H1 (cell line): ENCODE data around the gene C11orf65. TPM values are rescaled to one million over a fixed set of nuclear protein-coding genes. Genes with fewer than 3 reads are reported as not detected.

ENCODE experiments used
- CTCF ChIA-PET: fragments of 300-600 bp; sonication (Branson Sonifier 250); formaldehyde crosslinking; loops from one replicate; lab custom pipeline; 2021; ENCODE audit not compliant: partially characterized antibody; lab: Charles Lee
- POLR2A ChIA-PET: fragments of 300-600 bp; sonication (Branson Sonifier 250); formaldehyde crosslinking; loops from one replicate; lab custom pipeline; 2021; ENCODE audit warnings: inconsistent platforms; ENCODE audit not compliant: partially characterized antibody; lab: Charles Lee
- DNase-seq, 2 experiments: peaks; one replicate each; pipeline versions ENCODE4 v3.0.0 to v3.0.0-alpha.2; 2010 to 2022; ENCODE audit warnings: low spot score in 2 of 2, low read depth in 1 of 2, mixed read lengths in 1 of 2
- FAIRE-seq: peaks from 2 replicates; lab custom pipeline; 2011; peaks lifted over from hg19 to GRCh38; lab: Jason Lieb, UNC
- H2AFZ ChIP-seq: 2 replicates; pipeline ENCODE4 v1.8.1; 2012; ENCODE audit warnings: low read length, inconsistent platforms
- H2AK5ac ChIP-seq: 2 replicates; pipeline ENCODE4 v1.6.1; 2013; ENCODE audit warnings: low read depth, low read length
- H2BK120ac ChIP-seq: replicated peaks from 2 replicates; pipeline ENCODE3; 2013; ENCODE audit warnings: low read depth, low read length, inconsistent platforms
- H2BK12ac ChIP-seq: 2 replicates; pipeline ENCODE4 v1.6.1; 2013; ENCODE audit warnings: low read depth, low read length
- H2BK15ac ChIP-seq: 2 replicates; pipeline ENCODE4 v1.6.1; 2013; ENCODE audit warnings: low read length
- H2BK20ac ChIP-seq: 2 replicates; pipeline ENCODE4 v1.6.1; 2013; ENCODE audit warnings: low read length
- H2BK5ac ChIP-seq: 2 replicates; pipeline ENCODE4 v1.6.1; 2013; ENCODE audit warnings: low read depth, low read length
- H3K14ac ChIP-seq: 2 replicates; pipeline ENCODE4 v1.6.1; 2013; ENCODE audit warnings: inconsistent platforms; ENCODE audit not compliant: insufficient read length
- H3K18ac ChIP-seq: 2 replicates; pipeline ENCODE4 v1.6.1; 2013; ENCODE audit warnings: low read length; ENCODE audit errors: extremely low read depth
- H3K23ac ChIP-seq: 2 replicates; pipeline ENCODE4 v1.6.1; 2013; ENCODE audit warnings: inconsistent platforms; ENCODE audit not compliant: insufficient read length
- H3K23me2 ChIP-seq: 2 replicates; pipeline ENCODE4 v1.6.1; 2013; ENCODE audit warnings: low read depth, low read length
- H3K27ac ChIP-seq: 2 replicates; pipeline ENCODE4 v1.6.1; 2011; ENCODE audit warnings: low read depth, low read length, inconsistent platforms
- H3K27me3 ChIP-seq, 4 experiments: replicated peaks in 1 of 4; 1 replicate in 1 of 4; 2 replicates in 3 of 4; pipeline versions ENCODE4 v1.6.1 to v1.8.1; 2011 to 2013; ENCODE audit warnings: low read length in 3 of 4, mild to moderate bottlenecking in 3 of 4, inconsistent platforms in 2 of 4, mixed read lengths in 2 of 4, moderate library complexity in 1 of 4; ENCODE audit not compliant: control insufficient read depth in 3 of 4, insufficient read depth in 3 of 4; ENCODE audit errors: extremely low read depth in 1 of 4
- H3K36me3 ChIP-seq, 4 experiments: 2 replicates each; pipeline versions ENCODE4 v1.6.1 to v1.8.1; 2011 to 2013; ENCODE audit warnings: mild to moderate bottlenecking in 4 of 4, low read length in 3 of 4, moderate library complexity in 2 of 4, control low read depth in 1 of 4, inconsistent platforms in 1 of 4; ENCODE audit not compliant: insufficient read depth in 4 of 4, control insufficient read depth in 2 of 4
- H3K4ac ChIP-seq: replicated peaks from 2 replicates; pipeline ENCODE3; 2013; ENCODE audit warnings: low read length, low read depth, mixed read lengths, inconsistent platforms; ENCODE audit not compliant: insufficient read length
- H3K4me1 ChIP-seq, 4 experiments: replicated peaks in 1 of 4; 1 replicate in 1 of 4; 2 replicates in 3 of 4; pipeline versions ENCODE4 v1.6.1 to v1.8.1; 2011 to 2013; ENCODE audit warnings: low read length in 3 of 4, inconsistent platforms in 2 of 4, mixed read lengths in 1 of 4; ENCODE audit not compliant: insufficient read depth in 4 of 4, control insufficient read depth in 3 of 4
- H3K4me2 ChIP-seq, 2 experiments: 2 replicates each; pipeline versions ENCODE4 v1.6.1 to v1.8.1; 2011 to 2013; ENCODE audit warnings: low read depth in 2 of 2, low read length in 2 of 2, control low read depth in 1 of 2, inconsistent platforms in 1 of 2, mild to moderate bottlenecking in 1 of 2; ENCODE audit not compliant: insufficient read depth in 1 of 2
- H3K4me3 ChIP-seq, 4 experiments: fragments of 200-600, 300-600 bp in 1 of 4; sonication (generic), shearing (Covaris generic), sonication (Bioruptor Twin) in 1 of 4; 2 replicates each; pipeline versions ENCODE4 v1.5.1 to v1.8.1; 2011 to 2016; ENCODE audit warnings: low read length in 4 of 4, low read depth in 3 of 4, control low read depth in 2 of 4, inconsistent platforms in 2 of 4, mild to moderate bottlenecking in 2 of 4, mixed read lengths in 1 of 4, moderate library complexity in 1 of 4; ENCODE audit not compliant: insufficient read depth in 2 of 4; ENCODE audit errors: extremely low read depth in 1 of 4
- H3K56ac ChIP-seq: replicated peaks from 2 replicates; pipeline ENCODE3; 2013; ENCODE audit warnings: low read depth, mild to moderate bottlenecking, mixed read lengths, low read length, inconsistent platforms; ENCODE audit not compliant: insufficient read length
- H3K79me1 ChIP-seq: 2 replicates; pipeline ENCODE4 v1.6.1; 2013; ENCODE audit warnings: low read depth, low read length, control low read depth
- H3K79me2 ChIP-seq, 2 experiments: 2 replicates each; pipeline versions ENCODE4 v1.6.1 to v1.8.1; 2012 to 2013; ENCODE audit warnings: low read length in 2 of 2, mild to moderate bottlenecking in 2 of 2, inconsistent platforms in 1 of 2; ENCODE audit not compliant: insufficient read depth in 2 of 2, control insufficient read depth in 1 of 2
- H3K9ac ChIP-seq, 4 experiments: replicated peaks in 1 of 4; 1 replicate in 1 of 4; 2 replicates in 3 of 4; pipeline versions ENCODE4 v1.6.1 to v1.8.1; 2011 to 2013; ENCODE audit warnings: low read depth in 3 of 4, low read length in 3 of 4, control low read depth in 2 of 4, mild to moderate bottlenecking in 2 of 4, moderate library complexity in 2 of 4, inconsistent platforms in 1 of 4; ENCODE audit errors: extremely low read depth in 1 of 4
- H3K9me3 ChIP-seq, 2 experiments: 2 replicates each; pipeline versions ENCODE4 v1.6.1 to v1.8.1; 2012 to 2013; ENCODE audit warnings: mild to moderate bottlenecking in 2 of 2, moderate library complexity in 2 of 2, control low read depth in 1 of 2, inconsistent platforms in 1 of 2, low read depth in 1 of 2, low read length in 1 of 2, mixed read lengths in 1 of 2; ENCODE audit not compliant: insufficient read depth in 2 of 2
- H4K20me1 ChIP-seq, 2 experiments: replicated peaks in 1 of 2; 2 replicates each; pipeline versions ENCODE3 to v1.8.1; 2011 to 2013; ENCODE audit warnings: inconsistent platforms in 2 of 2, low read length in 2 of 2, mild to moderate bottlenecking in 1 of 2; ENCODE audit not compliant: insufficient read depth in 2 of 2, control insufficient read depth in 1 of 2
- H4K5ac ChIP-seq: 2 replicates; pipeline ENCODE4 v1.6.1; 2013; ENCODE audit warnings: low read length, low read depth, mixed read lengths, inconsistent platforms; ENCODE audit not compliant: insufficient read length
- H4K8ac ChIP-seq: 2 replicates; pipeline ENCODE4 v1.8.0; 2013; ENCODE audit warnings: mild to moderate bottlenecking, moderate library complexity, low read length, inconsistent platforms; ENCODE audit not compliant: insufficient read depth; ENCODE audit errors: extremely low read depth
- H4K91ac ChIP-seq: replicated peaks from 2 replicates; pipeline ENCODE3; 2013; ENCODE audit warnings: low read length, mixed read lengths, inconsistent platforms; ENCODE audit not compliant: insufficient read length
- EGR1 ChIP-seq: IDR thresholded peaks from 2 replicates; pipeline ENCODE4 v1.6.1; 2011; ENCODE audit warnings: low read depth, low read length, borderline replicate concordance
- FOSL1 ChIP-seq: IDR thresholded peaks from 2 replicates; pipeline ENCODE4 v1.6.1; 2011; ENCODE audit warnings: mild to moderate bottlenecking, low read depth, low read length, moderate library complexity; ENCODE audit not compliant: insufficient read depth
- SP2 ChIP-seq: IDR thresholded peaks from 2 replicates; pipeline ENCODE4 v1.6.1; 2012; ENCODE audit warnings: mild to moderate bottlenecking, low read length, inconsistent platforms
- WGBS, 2 experiments: shearing (Covaris generic) in 1 of 2; methylation state at CpG; one replicate each; pipeline versions ENCODE4 v1.1.6 to v1.1.7; 2013 to 2015; ENCODE audit warnings: low lambda C conversion rate in 2 of 2, mixed read lengths in 2 of 2, inconsistent platforms in 1 of 2, low coverage in 1 of 2, missing lambda C conversion rate in 1 of 2; ENCODE audit not compliant: insufficient replicate concordance in 2 of 2, insufficient coverage in 1 of 2, insufficient read length in 1 of 2; ENCODE audit errors: extremely low coverage in 1 of 2, missing lambda C conversion rate in 1 of 2; 5-methylcytosine and 5-hydroxymethylcytosine counted together
- polyA plus RNA-seq, 7 experiments: library from polyadenylated mRNA; depleted of rRNA in 3 of 7; stranded (reverse) in 5 of 7; unstranded in 2 of 7; fragments of >200 nt in 5 of 7; fragments of 200-250 nt in 2 of 7; gene quantifications; 1 replicate in 5 of 7; 2 replicates in 1 of 7; 4 replicates in 1 of 7; pipeline versions ENCODE4 v1.2.1 to v1.2.3, GENCODE V29; 2011 to 2013; ENCODE audit warnings: missing spikeins in 2 of 7, mixed read lengths in 2 of 7
- total RNA-seq: library from RNA; stranded (reverse); fragmentation: NEBNext Ultra II Directional; extraction: Animal tissue kit (Norgen Biotek cat#: 25700); gene quantifications from 2 replicates; pipeline ENCODE4 v1.2.1, GENCODE V29; 2021

Gene C11orf65
- total and polyA plus RNA-seq, 2 of the 8 experiments (the other 6 are each of a cell fraction or from before 2014, with no cell fraction given) = 0.14 to 0.22 TPM

GRCh38 chr11:108486828-108487227 lies 19.5 kb upstream of the C11orf65 start:
- no peak overlapping the region for H3K4me2 ChIP-seq
- FAIRE-seq (no peak), DNase-seq (no peak)
- H4K5ac ChIP-seq = no peak overlapping the region
- no peak overlapping the region for H2BK12ac ChIP-seq
- no peak overlapping the region for H3K4ac ChIP-seq
- no peaks in the 10 kb centered on the region for H3K79me2 ChIP-seq
- no peaks in the 10 kb centered on the region for H3K27me3 ChIP-seq
- WGBS, 2 experiments = 76% methylated on average over 3 of the region's 3 CpGs; no CpG with 5 or more reads in 1 of the 2 experiments
- H3K9me3 ChIP-seq = no peaks in the 10 kb centered on the region
- no peak overlapping the region for H2BK20ac ChIP-seq
- ChIA-PET CTCF (interaction anchor here (1.5 kb wide), 1 partner anchor 161 kb away, joined by 3 read pairs; no protein-coding TSS in a partner anchor), POLR2A (no interaction called here)
- no peak overlapping the region for H3K56ac ChIP-seq
- no peak overlapping the region for H3K27ac ChIP-seq
- no peak overlapping the region for H3K4me3 ChIP-seq
- H2BK15ac ChIP-seq = no peak overlapping the region
- no peak overlapping the region for H2BK120ac ChIP-seq
- no peak overlapping the region for H2BK5ac ChIP-seq
- no peak overlapping the region for H3K9ac ChIP-seq
- H3K18ac ChIP-seq = no peak overlapping the region
- H4K20me1 ChIP-seq = no peaks in the 10 kb centered on the region
- no peaks in the 10 kb centered on the region for H3K23me2 ChIP-seq
- no peak overlapping the region for H2AFZ ChIP-seq
- H4K8ac ChIP-seq = no peak overlapping the region
- no peak overlapping the region for H3K14ac ChIP-seq
- H4K91ac ChIP-seq = no peak overlapping the region
- no peaks in the 10 kb centered on the region for H3K4me1 ChIP-seq
- no peaks in the 10 kb centered on the region for H3K79me1 ChIP-seq
- no peak overlapping the region for H3K23ac ChIP-seq
- no peak overlapping the region for H2AK5ac ChIP-seq
- peaks cover 0 to 9% (median 3%) of the 10 kb centered on the region in 4 experiments; a peak in 3 of 8 replicates for H3K36me3 ChIP-seq
- TF ChIP-seq EGR1 = no peak
- no peak for TF ChIP-seq SP2
- no peak for TF ChIP-seq FOSL1
